Measurements from ENCODE around the gene NECAB2.

DNA sequence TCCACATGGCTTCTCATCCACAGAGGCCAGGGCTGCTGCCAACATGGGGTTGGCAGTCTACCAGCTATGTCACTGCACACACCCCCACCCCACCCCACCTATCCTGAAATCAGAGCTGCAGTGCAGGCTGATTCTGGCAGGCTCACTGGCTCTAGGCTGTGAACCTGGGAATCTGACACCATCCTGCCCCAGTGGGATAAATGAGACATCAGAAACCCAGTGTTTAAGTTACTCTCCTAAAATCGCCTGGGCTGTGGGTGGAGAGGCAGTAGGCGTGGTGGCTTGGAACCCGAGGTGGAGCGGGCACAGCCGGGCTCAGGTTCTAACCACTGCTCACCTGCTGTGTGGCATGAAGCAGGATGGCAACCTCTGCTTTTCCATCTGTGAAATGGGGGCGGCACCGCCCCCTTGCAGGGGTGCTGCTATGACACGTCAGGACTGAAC is 69.0 kb downstream of the NECAB2 start:
- TF ChIP-seq, protein P1, sequence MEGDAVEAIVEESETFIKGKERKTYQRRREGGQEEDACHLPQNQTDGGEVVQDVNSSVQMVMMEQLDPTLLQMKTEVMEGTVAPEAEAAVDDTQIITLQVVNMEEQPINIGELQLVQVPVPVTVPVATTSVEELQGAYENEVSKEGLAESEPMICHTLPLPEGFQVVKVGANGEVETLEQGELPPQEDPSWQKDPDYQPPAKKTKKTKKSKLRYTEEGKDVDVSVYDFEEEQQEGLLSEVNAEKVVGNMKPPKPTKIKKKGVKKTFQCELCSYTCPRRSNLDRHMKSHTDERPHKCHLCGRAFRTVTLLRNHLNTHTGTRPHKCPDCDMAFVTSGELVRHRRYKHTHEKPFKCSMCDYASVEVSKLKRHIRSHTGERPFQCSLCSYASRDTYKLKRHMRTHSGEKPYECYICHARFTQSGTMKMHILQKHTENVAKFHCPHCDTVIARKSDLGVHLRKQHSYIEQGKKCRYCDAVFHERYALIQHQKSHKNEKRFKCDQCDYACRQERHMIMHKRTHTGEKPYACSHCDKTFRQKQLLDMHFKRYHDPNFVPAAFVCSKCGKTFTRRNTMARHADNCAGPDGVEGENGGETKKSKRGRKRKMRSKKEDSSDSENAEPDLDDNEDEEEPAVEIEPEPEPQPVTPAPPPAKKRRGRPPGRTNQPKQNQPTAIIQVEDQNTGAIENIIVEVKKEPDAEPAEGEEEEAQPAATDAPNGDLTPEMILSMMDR (IDR thresholded peaks at IDR 0.05; ENCODE audit: insufficient read depth, low read depth, low read length) = no peak
- TF ChIP-seq EZH2 (IDR thresholded peaks at IDR 0.05; ENCODE audit: insufficient read depth, low read length) = no peak
